Activated CD8-positive, alpha-beta memory T cell treated with anti-CD3 and anti-CD28 coated beads, Interleukin-2, amount 50 U/mL, for 4 hours (primary cell): ENCODE measurements around the gene RAB44.

Source experiments
- DNase-seq: peaks from one replicate; pipeline ENCODE4 v3.0.0-alpha.2; 2020

RAB44 gene

DNA sequence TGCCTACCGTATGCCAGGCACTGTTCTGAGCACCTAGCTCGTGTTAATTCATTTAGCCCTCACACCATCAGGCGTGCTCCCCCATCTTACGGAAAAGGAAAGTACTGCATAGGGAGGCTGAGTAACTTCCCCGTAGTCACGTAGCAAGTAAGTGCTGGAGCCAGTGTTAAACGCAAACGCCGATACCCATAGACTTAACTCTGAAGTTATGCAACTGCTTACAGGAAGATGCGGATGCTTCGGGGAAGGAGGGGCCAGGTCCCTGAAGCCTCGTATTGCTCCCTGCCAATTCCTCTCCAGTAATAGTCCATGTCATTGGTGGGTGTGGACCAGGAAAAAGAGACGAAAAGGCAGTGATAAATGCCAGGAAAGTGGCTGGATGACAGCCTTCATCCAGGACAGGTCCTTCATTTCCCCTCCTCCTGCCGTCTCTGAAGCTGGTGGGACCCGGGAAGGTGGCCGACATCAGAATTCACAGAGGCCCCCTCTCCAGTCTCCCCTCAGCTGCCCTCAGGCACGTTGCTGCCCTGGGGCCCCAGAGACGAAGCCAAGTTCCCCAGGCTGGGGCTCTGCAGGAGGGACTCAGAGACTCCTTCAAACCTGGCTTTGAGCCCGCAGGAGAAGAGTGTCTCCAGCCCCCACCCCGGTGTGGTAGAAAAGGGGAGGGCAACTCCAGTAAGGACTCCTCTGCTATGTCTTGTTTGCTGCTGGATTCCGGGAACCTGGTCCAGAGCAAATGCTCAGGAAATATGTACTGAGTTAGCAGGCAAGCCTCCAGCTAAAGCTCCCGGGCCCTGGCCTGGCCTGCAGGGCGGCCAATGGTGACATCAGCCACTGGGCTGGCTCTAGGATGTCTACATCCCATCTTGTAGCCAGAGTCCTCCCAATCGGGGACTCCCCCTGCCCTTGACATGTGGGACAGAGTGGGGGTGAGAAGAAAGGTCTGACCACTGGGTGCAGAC lies 37.8 kb downstream of the RAB44 start:
- DNase-seq, result no peak

DNA sequence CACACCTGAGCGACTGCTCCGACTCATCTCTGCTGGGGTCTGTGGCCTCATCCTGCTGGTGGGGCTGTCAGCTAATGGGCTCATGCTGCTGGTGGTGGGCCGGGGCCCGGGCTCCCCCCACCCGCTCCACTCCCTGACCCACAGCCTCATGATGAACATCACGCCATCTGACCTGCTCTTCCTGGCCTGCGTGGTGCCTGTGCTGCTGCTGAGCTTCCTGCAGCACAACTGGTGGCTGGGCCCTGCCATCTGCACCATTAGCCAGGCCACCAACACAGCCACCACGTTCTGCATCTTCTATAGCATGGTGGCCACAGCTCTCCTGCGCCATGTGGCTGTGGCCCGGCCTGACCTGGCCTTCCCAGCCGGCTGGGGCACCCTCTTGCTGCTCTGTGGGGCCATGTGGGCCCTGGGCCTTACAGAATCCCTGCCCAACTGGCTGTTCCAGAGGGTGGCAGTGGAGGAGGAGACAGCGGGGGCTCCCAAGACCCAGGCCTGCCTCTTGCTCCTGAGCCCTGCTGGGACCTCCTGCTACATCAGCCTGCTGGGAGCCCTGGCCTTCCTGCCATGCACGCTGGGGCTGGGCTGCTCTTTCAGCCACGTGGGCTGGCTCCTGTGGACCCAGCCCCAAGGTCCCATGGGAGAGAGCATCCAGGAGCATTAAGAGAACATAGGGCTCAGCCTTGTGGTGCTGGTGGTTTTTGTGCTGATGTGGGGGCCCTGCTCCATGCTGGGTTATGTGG lies 39.6 kb downstream of the RAB44 start:
- DNase-seq, result no peak

- no peak for DNase-seq
These were observed 40.5 kb downstream of the RAB44 start for GRCh38 chr6:36738108-36738507.

GRCh38 chr6:36739947-36740817 lies 42.6 kb downstream of the RAB44 start:
- DNase-seq, result no peak

DNA sequence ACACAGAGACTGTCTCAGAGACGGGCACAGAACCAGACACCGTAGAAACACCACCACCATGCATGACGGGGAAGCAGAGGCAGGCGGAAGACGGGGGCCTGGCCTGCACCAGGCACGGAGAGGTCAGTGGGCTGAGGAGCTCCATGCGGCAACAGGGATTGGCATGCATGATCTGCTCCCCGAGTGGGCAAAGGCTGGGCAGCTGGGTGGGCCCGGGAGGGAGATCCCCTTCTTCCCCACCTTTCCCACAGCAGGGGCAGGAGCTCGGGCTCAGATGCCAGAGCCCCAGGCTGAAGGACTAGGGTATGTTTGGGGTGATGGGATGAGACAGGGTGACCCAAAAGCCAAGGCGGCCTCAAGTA lies 43.2 kb downstream of the RAB44 start:
- DNase-seq, result no peak

DNA sequence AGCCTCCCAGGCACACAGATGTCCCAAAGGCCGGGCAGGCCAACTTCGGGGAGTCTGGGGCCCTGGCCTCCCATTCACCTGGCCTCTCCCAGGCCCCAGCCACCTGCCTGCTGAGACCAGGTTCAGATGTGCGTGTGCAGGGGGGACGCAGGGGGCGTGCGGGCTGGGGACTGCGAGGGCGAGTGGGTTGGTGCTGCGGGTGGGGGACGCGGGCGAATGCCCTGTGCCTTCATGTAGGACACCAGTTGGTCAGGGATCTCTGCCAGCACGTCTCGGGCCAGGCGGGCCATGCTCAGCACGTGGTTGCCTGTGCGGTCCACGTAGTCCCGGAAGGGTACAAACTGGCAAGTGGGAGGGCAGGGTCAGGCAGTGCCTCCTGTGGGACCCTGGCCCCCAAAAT lies 44.5 kb downstream of the RAB44 start:
- no peak for DNase-seq

- no peak for DNase-seq
These were observed 45.4 kb downstream of the RAB44 start for GRCh38 chr6:36743032-36743431.

DNA sequence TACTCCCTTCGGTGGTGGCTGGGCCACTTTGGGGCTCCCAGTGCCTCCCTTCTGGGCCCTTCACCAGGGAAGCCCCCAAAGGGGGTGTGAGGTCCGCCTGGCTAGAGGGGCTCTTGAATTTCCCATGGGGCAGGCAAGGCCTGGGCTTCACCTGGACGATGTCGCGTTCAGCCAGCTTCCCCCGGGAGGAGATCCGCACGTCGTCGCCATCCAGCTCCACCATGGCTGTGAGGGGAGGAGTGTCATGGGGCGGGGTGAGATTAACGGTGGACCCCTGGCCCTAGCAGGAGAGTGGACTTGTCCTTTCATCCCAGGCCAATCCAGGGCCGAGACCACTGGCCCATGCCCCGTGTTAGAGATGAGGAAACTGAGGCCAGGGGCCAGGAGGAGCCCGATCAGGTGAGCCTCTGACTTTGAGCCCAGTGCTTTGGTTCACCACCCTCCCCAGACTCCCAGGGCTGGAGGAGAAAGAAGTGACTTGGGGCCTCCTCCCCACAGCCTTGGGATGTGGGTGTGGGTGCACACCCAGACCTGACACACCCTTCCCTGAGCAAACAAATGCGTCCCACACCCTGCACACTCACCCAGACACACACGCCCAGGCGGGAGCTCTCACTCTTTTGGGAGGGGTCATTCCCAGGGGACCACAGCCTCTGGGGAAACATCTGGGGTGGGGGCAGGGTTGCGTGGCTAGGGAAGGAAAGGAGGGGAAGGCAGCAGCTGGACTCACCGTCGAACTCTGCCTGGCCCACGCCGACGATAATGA lies 46.1 kb downstream of the RAB44 start:
- DNase-seq, result no peak

DNA sequence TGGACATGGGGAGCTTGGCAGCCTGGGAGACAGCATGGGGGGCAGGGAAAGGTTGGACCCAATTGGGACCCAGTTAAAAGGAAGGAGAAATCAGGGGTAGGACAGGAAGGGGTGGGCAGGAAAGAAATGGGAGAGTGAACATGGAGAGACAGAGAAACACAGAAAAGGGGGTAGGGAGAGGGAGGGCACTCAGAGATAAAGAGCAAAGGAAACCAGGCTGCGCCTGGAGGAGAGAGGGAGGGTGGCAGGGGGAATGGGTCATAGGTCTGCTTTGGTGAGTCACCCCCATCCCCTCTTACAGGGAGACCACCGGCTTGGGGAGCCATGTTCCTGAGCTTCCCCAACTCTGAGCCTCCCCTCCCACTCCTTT lies 46.7 kb downstream of the RAB44 start:
- no peak for DNase-seq

GRCh38 chr6:36745283-36745682 lies 47.7 kb downstream of the RAB44 start:
- DNase-seq, result no peak

- no peak for DNase-seq
These were observed 48.2 kb downstream of the RAB44 start for GRCh38 chr6:36745836-36746235.

- DNase-seq, result no peak
These were observed 48.6 kb downstream of the RAB44 start for GRCh38 chr6:36746251-36746650.

- DNase-seq, result no peak
These were observed 52.3 kb downstream of the RAB44 start for GRCh38 chr6:36749829-36750489.

DNA sequence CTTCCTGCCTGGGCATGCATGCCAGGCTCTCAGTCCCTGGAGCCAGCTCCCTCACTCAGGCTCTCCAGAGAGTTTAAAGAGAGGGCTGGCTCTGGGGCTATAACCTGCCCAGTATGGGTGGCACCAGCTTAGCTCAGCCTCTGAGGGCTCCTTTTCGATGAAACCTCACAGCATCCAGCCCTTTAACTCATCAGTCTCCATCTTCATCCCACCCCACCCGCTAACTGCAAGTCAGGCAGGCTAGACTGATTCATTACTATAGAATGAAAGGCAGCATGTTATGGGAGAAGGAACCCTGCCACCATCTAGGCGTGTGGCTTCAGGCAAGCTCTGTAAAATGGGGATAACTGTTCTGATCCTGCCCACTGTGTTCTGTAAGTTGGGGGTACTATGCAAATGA lies 53.5 kb downstream of the RAB44 start:
- no peak for DNase-seq

DNA sequence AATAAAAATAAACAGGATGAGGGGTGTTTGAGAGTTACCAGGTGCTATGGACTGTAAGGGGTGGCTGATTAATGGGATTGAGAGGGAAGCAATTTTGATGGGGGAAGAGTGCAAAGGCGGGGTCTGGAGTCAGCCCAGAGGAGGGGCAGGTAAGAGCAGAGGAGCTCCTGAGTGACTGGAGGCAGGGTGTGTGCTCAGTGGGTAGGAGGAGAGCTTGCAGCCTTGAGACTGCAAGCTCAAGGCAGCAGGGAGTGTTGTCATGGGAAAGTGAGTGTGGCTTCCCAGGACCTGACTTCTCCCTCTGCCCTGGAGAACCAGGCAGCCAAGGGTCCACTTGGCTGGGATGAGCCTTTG lies 54.2 kb downstream of the RAB44 start:
- no peak for DNase-seq

GRCh38 chr6:36752187-36752885 lies 54.7 kb downstream of the RAB44 start:
- no peak for DNase-seq

DNA sequence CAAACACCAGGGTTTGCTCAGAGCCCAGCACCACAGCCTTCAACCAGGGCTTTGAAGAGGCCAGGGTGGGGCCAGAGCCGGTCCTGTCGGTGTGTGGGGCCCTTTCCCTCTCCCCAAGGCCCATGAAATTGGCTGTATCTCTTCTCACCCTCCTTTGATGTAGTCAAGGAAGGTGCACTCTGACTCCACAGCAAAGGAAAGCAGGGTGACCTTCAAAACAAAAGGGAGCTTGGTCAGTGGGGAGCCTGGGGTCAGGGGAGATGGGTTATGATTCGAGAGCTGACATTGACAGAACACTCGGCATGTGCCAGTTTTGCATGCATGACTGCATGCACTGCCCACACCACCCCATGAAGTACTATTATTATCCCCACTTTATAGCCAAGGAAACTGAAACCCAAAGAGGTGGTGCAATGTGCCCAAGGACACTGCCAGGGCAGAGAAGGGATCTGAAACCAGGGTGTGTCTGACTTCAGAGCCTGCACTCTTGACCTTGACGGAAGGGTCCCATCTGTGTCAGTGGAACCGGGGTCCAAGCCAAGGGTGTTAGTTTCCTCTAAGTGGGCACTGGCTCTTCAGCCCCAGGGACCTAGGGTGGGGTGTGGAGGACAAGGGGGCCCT lies 55.4 kb downstream of the RAB44 start:
- DNase-seq, result no peak

- no peak for DNase-seq
These were observed 56.2 kb downstream of the RAB44 start for GRCh38 chr6:36753671-36754405.

DNA sequence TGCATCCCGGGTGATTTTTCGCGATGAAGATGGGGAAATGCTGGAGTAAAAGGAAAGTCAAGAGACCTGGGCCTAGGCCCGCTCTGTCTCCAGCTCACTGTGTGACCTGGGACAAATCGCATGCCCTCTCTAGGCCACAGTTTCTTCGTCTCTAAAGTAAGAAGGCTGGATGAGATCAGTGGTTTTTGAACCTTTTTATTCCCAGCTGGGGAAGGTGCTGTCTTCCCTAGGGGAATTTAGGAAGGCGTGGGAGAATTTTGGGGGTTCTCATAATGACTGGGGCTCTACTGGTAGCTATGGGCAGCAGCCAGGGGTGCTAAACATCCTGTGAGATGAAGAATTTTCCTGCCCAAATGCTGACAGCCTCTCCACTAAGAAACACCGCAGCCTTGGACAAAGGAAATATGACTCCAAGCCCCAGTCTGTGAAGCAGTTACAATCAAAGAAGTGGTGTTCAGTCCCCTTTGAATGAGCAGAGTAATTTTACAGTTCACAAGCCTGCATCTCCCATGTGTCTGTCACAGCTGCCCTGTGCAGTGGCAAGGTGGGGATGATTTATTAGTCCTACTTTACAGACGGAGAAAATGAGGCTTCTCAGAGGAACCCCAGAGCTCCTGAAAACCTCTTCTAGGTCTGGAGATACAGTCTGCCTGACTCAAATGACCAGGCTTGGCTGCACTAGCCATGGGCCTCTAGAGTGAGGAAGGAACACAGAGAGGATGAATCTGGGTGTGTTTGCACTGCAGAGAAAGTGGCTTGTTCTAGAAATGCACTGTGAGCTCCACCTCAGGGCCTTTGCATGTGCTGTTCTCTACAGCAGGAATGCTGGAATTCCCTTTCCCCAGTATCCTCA lies 57.2 kb downstream of the RAB44 start:
- no peak for DNase-seq
